BLaER1 treated with 17β-estradiol and CSF1 and Interleukin-3, amounts not matched to agents 10 nM and 100 nM (cell line): ENCODE results near the gene C12orf57.

Experiments
- H3K27ac ChIP-seq, 11 experiments: shearing (Covaris generic); formaldehyde crosslinking; 2 replicates each; pipeline ENCODE4 v1.8.1; 2022
- H3K27me3 ChIP-seq, 11 experiments: shearing (Covaris generic); formaldehyde crosslinking; 2 replicates each; pipeline ENCODE4 v1.8.1; 2022
- H3K36me3 ChIP-seq, 11 experiments: shearing (Covaris generic); formaldehyde crosslinking; 2 replicates each; pipeline ENCODE4 v1.8.1; 2022
- H3K4me1 ChIP-seq, 10 experiments: shearing (Covaris generic); formaldehyde crosslinking; 2 replicates each; pipeline ENCODE4 v1.8.1; 2022
- H3K4me2 ChIP-seq, 11 experiments: shearing (Covaris generic); formaldehyde crosslinking; 2 replicates each; pipeline ENCODE4 v1.8.1; 2022
- H3K4me3 ChIP-seq, 10 experiments: shearing (Covaris generic); formaldehyde crosslinking; 2 replicates each; pipeline ENCODE4 v1.8.1; 2022
- H3K9ac ChIP-seq, 11 experiments: shearing (Covaris generic); formaldehyde crosslinking; 2 replicates each; pipeline ENCODE4 v1.8.1; 2022
- H3K9me3 ChIP-seq, 11 experiments: shearing (Covaris generic); formaldehyde crosslinking; replicated peaks in 1 of 11; 2 replicates each; pipeline ENCODE4 v1.8.1; 2022
- H4K20me1 ChIP-seq, 11 experiments: shearing (Covaris generic); formaldehyde crosslinking; 2 replicates each; pipeline ENCODE4 v1.8.1; 2022
- Cebpa-rat ChIP-seq, 11 experiments: shearing (Covaris generic); IDR thresholded peaks; 2 replicates each; pipeline ENCODE4 v1.8.1; 2022

The C12orf57 gene

GRCh38 chr12:6921996-6922946, 21.6 kb upstream of the C12orf57 start:
- peaks cover 0 to 10% (median under 1%) of the 10 kb centered on the region in 11 experiments; a peak in 6 of 22 replicates for H3K27me3 ChIP-seq
- peak overlapping the region; percentile 2 to 61 (median 45); a peak in 18 of 22 replicates for H3K9ac ChIP-seq
- peaks cover 0 to 22% (median 0%) of the 10 kb centered on the region in 11 experiments; a peak in 3 of 22 replicates for H3K36me3 ChIP-seq
- no peak for TF ChIP-seq Cebpa-rat (IDR thresholded peaks at IDR 0.05)
- H3K4me2 ChIP-seq = peak overlapping the region; percentile 88 to 97 (median 93)
- H4K20me1 ChIP-seq = no peaks in the 10 kb centered on the region
- peak overlapping the region in 10 of 11 experiments; percentile 8 to 72 (median 58); a peak in 19 of 22 replicates for H3K27ac ChIP-seq
- peak overlapping the region in 6 of 10 experiments; percentile 6 to 50 (median 11); a peak in 7 of 20 replicates for H3K4me3 ChIP-seq
- no peaks in the 10 kb centered on the region for H3K9me3 ChIP-seq
- peaks cover 60 to 77% (median 71%) of the 10 kb centered on the region in 10 experiments for H3K4me1 ChIP-seq

GRCh38 chr12:6923003-6923732, 20.7 kb upstream of the C12orf57 start:
- peaks cover 61 to 77% (median 71%) of the 10 kb centered on the region in 10 experiments for H3K4me1 ChIP-seq
- H3K27ac ChIP-seq = peak overlapping the region in 9 of 11 experiments; percentile 16 to 72 (median 59); a peak in 18 of 22 replicates
- H3K36me3 ChIP-seq = peaks cover 0 to 17% (median 0%) of the 10 kb centered on the region in 11 experiments; a peak in 2 of 22 replicates
- peaks cover 0 to 4% (median 0%) of the 10 kb centered on the region in 11 experiments; a peak in 1 of 22 replicates for H3K27me3 ChIP-seq
- H3K9ac ChIP-seq = peak overlapping the region; percentile 2 to 61 (median 45); a peak in 16 of 22 replicates
- H3K4me2 ChIP-seq = peak overlapping the region; percentile 88 to 97 (median 93)
- H3K4me3 ChIP-seq = peak overlapping the region in 6 of 10 experiments; percentile 6 to 50 (median 11); a peak in 5 of 20 replicates
- no peak for TF ChIP-seq Cebpa-rat (IDR thresholded peaks at IDR 0.05)
- no peaks in the 10 kb centered on the region for H3K9me3 ChIP-seq
- no peaks in the 10 kb centered on the region for H4K20me1 ChIP-seq

GRCh38 chr12:6923851-6924250, 20.0 kb upstream of the C12orf57 start:
- peak overlapping the region in 1 of 11 experiments; percentile 57; a peak in 1 of 22 replicates for H3K27ac ChIP-seq
- no peaks in the 10 kb centered on the region for H3K9me3 ChIP-seq
- peaks cover 0 to 4% (median 0%) of the 10 kb centered on the region in 11 experiments; a peak in 1 of 22 replicates for H3K27me3 ChIP-seq
- H3K9ac ChIP-seq = peak overlapping the region in 2 of 11 experiments; percentile 29 to 36; a peak in 2 of 22 replicates
- peaks cover 64 to 78% (median 74%) of the 10 kb centered on the region in 10 experiments for H3K4me1 ChIP-seq
- H3K4me2 ChIP-seq = peak overlapping the region; percentile 88 to 97 (median 93)
- TF ChIP-seq Cebpa-rat (IDR thresholded peaks at IDR 0.05) = no peak
- no peak overlapping the region for H3K4me3 ChIP-seq
- peaks cover 0 to 14% (median 0%) of the 10 kb centered on the region in 11 experiments; a peak in 2 of 22 replicates for H3K36me3 ChIP-seq
- H4K20me1 ChIP-seq = peaks cover 0 to 4% (median 1%) of the 10 kb centered on the region in 11 experiments; a peak in 4 of 22 replicates

GRCh38 chr12:6925239-6925539, 18.6 kb upstream of the C12orf57 start:
- TF ChIP-seq Cebpa-rat (IDR thresholded peaks at IDR 0.05) = no peak
- H3K4me1 ChIP-seq = peaks cover 76 to 82% (median 79%) of the 10 kb centered on the region in 10 experiments
- peak overlapping the region in 8 of 11 experiments; percentile 18 to 95 (median 58); a peak in 11 of 22 replicates for H3K27ac ChIP-seq
- no peaks in the 10 kb centered on the region for H3K9me3 ChIP-seq
- peaks cover 5 to 17% (median 13%) of the 10 kb centered on the region in 11 experiments; a peak in 15 of 22 replicates for H4K20me1 ChIP-seq
- no peaks in the 10 kb centered on the region for H3K27me3 ChIP-seq
- peaks cover 0 to 14% (median 0%) of the 10 kb centered on the region in 11 experiments; a peak in 3 of 22 replicates for H3K36me3 ChIP-seq
- peak overlapping the region; percentile 88 to 97 (median 93) for H3K4me2 ChIP-seq
- H3K9ac ChIP-seq = peak overlapping the region in 10 of 11 experiments; percentile 5 to 93 (median 64); a peak in 16 of 22 replicates
- no peak overlapping the region for H3K4me3 ChIP-seq

- no peaks in the 10 kb centered on the region for H3K9me3 ChIP-seq
- peaks cover 0 to 12% (median 0%) of the 10 kb centered on the region in 11 experiments; a peak in 3 of 22 replicates for H3K36me3 ChIP-seq
- H3K27ac ChIP-seq = peak overlapping the region in 8 of 11 experiments; percentile 18 to 95 (median 72); a peak in 12 of 22 replicates
- peak overlapping the region in 10 of 11 experiments; percentile 29 to 93 (median 90); a peak in 18 of 22 replicates for H3K9ac ChIP-seq
- H3K4me3 ChIP-seq = no peak overlapping the region; a peak in 2 of 20 replicates
- peaks cover 78 to 85% (median 83%) of the 10 kb centered on the region in 10 experiments for H3K4me1 ChIP-seq
- H4K20me1 ChIP-seq = peaks cover 5 to 21% (median 15%) of the 10 kb centered on the region in 11 experiments; a peak in 15 of 22 replicates
- peak overlapping the region; percentile 88 to 97 (median 93) for H3K4me2 ChIP-seq
- no peaks in the 10 kb centered on the region for H3K27me3 ChIP-seq
- no peak for TF ChIP-seq Cebpa-rat (IDR thresholded peaks at IDR 0.05)
Observed at GRCh38 chr12:6925540-6926279, 18.1 kb upstream of the C12orf57 start.

GRCh38 chr12:6927379-6928021, 16.3 kb upstream of the C12orf57 start, which contains the start of gene ATN1:
ATN1 (plus strand) TSS chr12:6927959; CDS start chr12:6934002, 6,043 bp downstream.
- Histone ChIP-seq H3K4me3 (peak within 1 kb of the TSS; percentile 69 to 82 (median 78)), H3K4me2 (peak within 1 kb of the TSS; percentile 90 to 98 (median 95)), H3K36me3 (peaks cover 0 to 12% (median 0%) of the 10 kb centered on the region in 11 experiments; a peak in 3 of 22 replicates), H3K9me3 (no peaks in the 10 kb centered on the region), H3K9ac (peak within 1 kb of the TSS; percentile 88 to 93 (median 91)), H3K4me1 (peaks cover 72 to 88% (median 82%) of the 10 kb centered on the region in 10 experiments), H3K27me3 (no peaks in the 10 kb centered on the region), H3K27ac (peak within 1 kb of the TSS; percentile 86 to 95 (median 89)), H4K20me1 (peaks cover 5 to 34% (median 24%) of the 10 kb centered on the region in 11 experiments; a peak in 18 of 22 replicates)
- no peak for TF ChIP-seq Cebpa-rat (IDR thresholded peaks at IDR 0.05)

- no peak for TF ChIP-seq Cebpa-rat (IDR thresholded peaks at IDR 0.05)
- Histone ChIP-seq H3K9ac (peak overlapping the region; percentile 88 to 93 (median 91)), H3K4me1 (peaks cover 70 to 87% (median 82%) of the 10 kb centered on the region in 10 experiments), H3K9me3 (no peaks in the 10 kb centered on the region), H3K27ac (peak overlapping the region; percentile 86 to 95 (median 89)), H3K36me3 (peaks cover 0 to 15% (median 4%) of the 10 kb centered on the region in 11 experiments; a peak in 11 of 22 replicates), H4K20me1 (peaks cover 5 to 39% (median 26%) of the 10 kb centered on the region in 11 experiments; a peak in 18 of 22 replicates), H3K4me3 (peak overlapping the region; percentile 69 to 82 (median 78)), H3K4me2 (peak overlapping the region; percentile 85 to 98 (median 94)), H3K27me3 (no peaks in the 10 kb centered on the region)
Observed at GRCh38 chr12:6928022-6928702, 15.7 kb upstream of the C12orf57 start.
